HG03558 (cell line): ENCODE data around the gene NLE1.

Source experiments
- ATAC-seq: cut with Tn5 transposase; IDR thresholded peaks from one replicate; pipeline ENCODE4 v1.9.1; 2021; ENCODE audit warnings: moderate number of reproducible peaks; ENCODE audit not compliant: unreplicated experiment; ENCODE audit errors: extremely low read depth

The NLE1 gene

GRCh38 chr17:35088881-35089585 is 53.1 kb downstream of the NLE1 start:
- peak; percentile 45 for ATAC-seq

GRCh38 chr17:35088356-35088880 is 53.7 kb downstream of the NLE1 start:
- ATAC-seq, result no peak

GRCh38 chr17:35087731-35088355 is 54.3 kb downstream of the NLE1 start:
- no peak for ATAC-seq

GRCh38 chr17:35086931-35087573 is 55.1 kb downstream of the NLE1 start:
- no peak for ATAC-seq

GRCh38 chr17:35086164-35086563 is 55.9 kb downstream of the NLE1 start:
- ATAC-seq, result no peak

GRCh38 chr17:35084987-35085386 is 57.1 kb downstream of the NLE1 start:
- ATAC-seq, result no peak

- ATAC-seq, result no peak
Measured at GRCh38 chr17:35083071-35083470, 59.0 kb downstream of the NLE1 start.

- ATAC-seq, result no peak
Measured at GRCh38 chr17:35082073-35082657, 59.9 kb downstream of the NLE1 start.

GRCh38 chr17:35081638-35082037 is 60.5 kb downstream of the NLE1 start:
- no peak for ATAC-seq

- ATAC-seq, result no peak
Measured at GRCh38 chr17:35080536-35080935, 61.6 kb downstream of the NLE1 start.

GRCh38 chr17:35079547-35080423 is 62.3 kb downstream of the NLE1 start:
- no peak for ATAC-seq
